ENCODE results near the gene ANKRD42. TPM values are rescaled to one million over a fixed set of nuclear protein-coding genes. Genes with fewer than 3 reads are reported as not detected.

The ANKRD42 gene
- total RNA-seq, 4 donors from 2014 or later = 5.6 to 11.5 (median 8.9) TPM

GRCh38 chr11:83172551-83172950, 21.0 kb upstream of the ANKRD42 start:
- Histone ChIP-seq H3K27ac (no peak overlapping the region), H3K9me3 (no peaks in the 10 kb centered on the region), H3K4me1 (peaks cover 33 to 69% (median 44%) of the 10 kb centered on the region in 4 donors), H3K36me3 (peaks cover 0 to 61% (median 21%) of the 10 kb centered on the region in 4 donors), H3K4me3 (no peak overlapping the region), H3K27me3 (no peaks in the 10 kb centered on the region)
- intact Hi-C loops (cut with DNase I; ENCODE audit: low total_unique reads) (no loop called here), in situ Hi-C loops (cut with MboI; ENCODE audit: low pct_ligation_motif_present in 1 of 4, low pct_unique_long_range_greater_than_20kb in 1 of 4, low sequenced_read_pairs in 3 of 4) (loop anchor here in 1 of 4 donors (25.0 kb wide), 1 partner anchor 260 kb away; the partner anchor contains the start of genes DDIAS and PRCP)
- TF ChIP-seq CTCF (IDR thresholded peaks at IDR 0.05) (no peak), POLR2A (IDR thresholded peaks at IDR 0.05) (no peak)
- no peak for DNase-seq
- WGBS, 2 donors (ENCODE audit: low coverage in 1 of 2) = 44 to 84% methylated on average over 1 to 4 of the region's 4 CpGs

- Histone ChIP-seq H3K4me3 (no peak overlapping the region), H3K27me3 (no peaks in the 10 kb centered on the region), H3K4me1 (peaks cover 31 to 69% (median 44%) of the 10 kb centered on the region in 4 donors), H3K27ac (no peak overlapping the region), H3K36me3 (peaks cover 0 to 62% (median 22%) of the 10 kb centered on the region in 4 donors), H3K9me3 (no peaks in the 10 kb centered on the region)
- in situ Hi-C loops (cut with MboI; ENCODE audit: low pct_ligation_motif_present in 1 of 4, low pct_unique_long_range_greater_than_20kb in 1 of 4, low sequenced_read_pairs in 3 of 4) = loop anchor here in 1 of 4 donors (25.0 kb wide), 1 partner anchor 262 kb away; the partner anchor contains the start of genes DDIAS and PRCP
- no peak for DNase-seq
- TF ChIP-seq EP300 (IDR thresholded peaks at IDR 0.05; ENCODE audit: low read depth) = no peak
- TF ChIP-seq POLR2A (IDR thresholded peaks at IDR 0.05) = no peak
- TF ChIP-seq CTCF (IDR thresholded peaks at IDR 0.05) = no peak
- no peak for TF ChIP-seq POLR2AphosphoS5 (IDR thresholded peaks at IDR 0.05)
- intact Hi-C loops (cut with DNase I; ENCODE audit: low total_unique reads) = no loop called here
Measured at GRCh38 chr11:83174008-83174407, 19.5 kb upstream of the ANKRD42 start.

GRCh38 chr11:83175815-83176214, 17.7 kb upstream of the ANKRD42 start:
- in situ Hi-C loops (cut with MboI; ENCODE audit: low pct_ligation_motif_present in 1 of 4, low pct_unique_long_range_greater_than_20kb in 1 of 4, low sequenced_read_pairs in 3 of 4) (loop anchor here in 1 of 4 donors (25.0 kb wide), 1 partner anchor 89 kb away; no protein-coding TSS in a partner anchor), intact Hi-C loops (cut with DNase I; ENCODE audit: low total_unique reads) (no loop called here)
- WGBS, 2 donors (ENCODE audit: low coverage in 1 of 2) = 56 to 69% methylated on average over 1 of the region's 1 CpG
- TF ChIP-seq POLR2AphosphoS5 (IDR thresholded peaks at IDR 0.05) (no peak), CTCF (IDR thresholded peaks at IDR 0.05) (no peak)
- no peaks in the 10 kb centered on the region for H3K9me3 ChIP-seq
- H3K4me1 ChIP-seq = peaks cover 13 to 51% (median 31%) of the 10 kb centered on the region in 4 donors
- H3K27ac ChIP-seq = peak overlapping the region in 1 of 4 donors; percentile 17
- peaks cover 0 to 68% (median 30%) of the 10 kb centered on the region in 4 donors for H3K36me3 ChIP-seq
- H3K27me3 ChIP-seq = no peaks in the 10 kb centered on the region
- DNase-seq = no peak
- H3K4me3 ChIP-seq = no peak overlapping the region

GRCh38 chr11:83181815-83182214, 11.7 kb upstream of the ANKRD42 start:
- Histone ChIP-seq H3K27ac (no peak overlapping the region), H3K27me3 (no peaks in the 10 kb centered on the region), H3K36me3 (peaks cover 0 to 88% (median 39%) of the 10 kb centered on the region in 4 donors), H3K9me3 (no peaks in the 10 kb centered on the region), H3K4me3 (no peak overlapping the region), H3K4me1 (peaks cover 0 to 12% (median 3%) of the 10 kb centered on the region in 4 donors)
- DNase-seq = no peak
- 41 to 43% methylated on average over 2 of the region's 2 CpGs for WGBS, 2 donors (ENCODE audit: low coverage in 1 of 2)
- in situ Hi-C loops (cut with MboI; ENCODE audit: low pct_ligation_motif_present in 1 of 4, low pct_unique_long_range_greater_than_20kb in 1 of 4, low sequenced_read_pairs in 3 of 4) = loop anchor here in 2 of 4 donors (10.0 to 25.0 kb wide), 2 partner anchors 95 to 107 kb away; partner anchors contain the start of gene RAB30 (in 1 of the 2)
- no peak for TF ChIP-seq CTCF (IDR thresholded peaks at IDR 0.05)
- TF ChIP-seq EP300 (IDR thresholded peaks at IDR 0.05; ENCODE audit: low read depth) = no peak
- intact Hi-C loops (cut with DNase I; ENCODE audit: low total_unique reads) = no loop called here

All from transverse colon (tissue), 4 donors.